ENCODE measurements around the gene CNTN4. TPM values are rescaled to one million over a fixed set of nuclear protein-coding genes. Genes with fewer than 3 reads are reported as not detected.

CNTN4 gene
- total RNA-seq, 3 donors from 2014 or later = not detected

DNA sequence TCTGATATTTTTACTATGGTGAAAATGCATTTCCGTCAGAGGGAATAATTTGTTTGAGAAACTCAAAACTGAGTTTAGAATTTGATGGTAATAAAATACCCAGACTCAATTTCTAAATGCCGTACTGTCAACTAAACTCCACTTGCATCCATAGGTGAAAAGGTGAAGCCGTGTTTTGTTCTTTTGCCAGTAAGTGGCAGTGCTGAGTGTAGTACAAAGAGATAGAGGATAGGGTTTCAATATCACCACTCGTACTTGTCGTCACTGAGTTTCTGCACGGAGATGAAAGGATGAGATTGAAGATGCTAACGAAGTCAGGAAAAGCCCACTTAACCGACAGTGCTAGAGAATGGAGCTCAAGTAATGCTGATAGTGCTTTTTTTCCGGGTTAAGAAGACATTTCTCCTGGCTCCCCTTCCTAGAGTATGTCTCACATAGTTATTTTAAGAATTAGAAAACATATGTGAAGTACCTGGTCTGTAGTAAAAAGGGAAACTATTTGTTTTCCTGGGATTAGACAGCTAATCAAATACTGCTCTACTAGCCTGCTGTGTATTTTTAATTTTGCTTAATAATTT lies 666.4 kb downstream of the CNTN4 start:
- no peaks in the 10 kb centered on the region for H3K9me3 Mint-ChIP-seq
- no peak for DNase-seq
- no peaks in the 10 kb centered on the region for H3K4me1 Mint-ChIP-seq (ENCODE audit: low read depth)
- no peak for ATAC-seq
- H3K36me3 Mint-ChIP-seq (ENCODE audit: insufficient read depth) = no peaks in the 10 kb centered on the region
- no peak overlapping the region for H3K4me3 Mint-ChIP-seq
- H3K27me3 Mint-ChIP-seq (ENCODE audit: low read depth) = no peaks in the 10 kb centered on the region

GRCh38 chr3:2770451-2770850 lies 671.8 kb downstream of the CNTN4 start:
- no peaks in the 10 kb centered on the region for H3K4me1 Mint-ChIP-seq (ENCODE audit: low read depth)
- no peaks in the 10 kb centered on the region for H3K27me3 Mint-ChIP-seq (ENCODE audit: low read depth)
- no peak overlapping the region for H3K4me3 Mint-ChIP-seq
- no peak for DNase-seq
- ATAC-seq = no peak
- no peaks in the 10 kb centered on the region for H3K36me3 Mint-ChIP-seq (ENCODE audit: insufficient read depth)
- no peaks in the 10 kb centered on the region for H3K9me3 Mint-ChIP-seq

DNA sequence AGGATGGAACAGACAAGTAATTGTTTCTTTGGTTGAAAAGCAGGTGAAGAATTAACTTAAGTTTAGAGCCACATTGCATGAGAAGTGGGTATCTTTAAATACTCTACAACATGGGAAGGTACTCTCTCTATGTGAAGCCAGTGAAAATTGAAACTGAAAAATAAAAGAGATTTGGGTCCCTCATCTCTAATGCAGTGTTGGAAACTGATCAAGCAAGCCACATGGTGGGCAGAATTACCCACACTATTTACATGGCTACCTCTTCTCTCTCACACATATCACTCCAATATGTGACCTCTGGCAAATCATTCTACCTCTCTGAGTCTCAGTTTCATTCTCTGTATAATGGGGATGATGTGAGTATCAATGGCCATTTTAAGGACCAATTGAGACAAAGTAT lies 672.5 kb downstream of the CNTN4 start:
- ATAC-seq (no peak), DNase-seq (no peak)
- Mint-ChIP-seq H3K36me3 (ENCODE audit: insufficient read depth) (no peaks in the 10 kb centered on the region), H3K27me3 (ENCODE audit: low read depth) (no peaks in the 10 kb centered on the region), H3K4me3 (no peak overlapping the region), H3K9me3 (no peaks in the 10 kb centered on the region), H3K4me1 (ENCODE audit: low read depth) (no peaks in the 10 kb centered on the region)

DNA sequence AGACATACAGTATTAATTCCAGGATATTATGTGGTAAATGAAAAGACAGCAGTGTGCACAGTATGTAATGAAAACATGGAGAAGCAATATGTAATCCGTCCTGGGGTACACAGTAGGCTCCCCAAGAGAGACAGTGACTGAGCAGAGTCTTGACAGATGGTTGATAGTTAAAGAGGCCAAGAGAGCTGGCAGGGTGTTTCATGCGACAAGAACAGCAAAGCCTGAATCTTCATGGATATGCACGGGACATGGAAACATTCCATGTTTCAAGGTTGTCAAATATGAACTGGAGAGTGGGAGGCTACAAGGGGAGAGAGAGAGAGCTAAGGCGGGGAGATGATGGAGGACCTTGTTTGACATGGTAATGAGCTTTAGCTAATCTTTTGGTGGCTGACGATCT lies 673.1 kb downstream of the CNTN4 start:
- no peak for ATAC-seq
- H3K4me3 Mint-ChIP-seq = no peak overlapping the region

GRCh38 chr3:2772803-2773202 lies 674.1 kb downstream of the CNTN4 start:
- no peak overlapping the region for H3K4me3 Mint-ChIP-seq
- no peak for DNase-seq
- no peaks in the 10 kb centered on the region for H3K9me3 Mint-ChIP-seq
- no peaks in the 10 kb centered on the region for H3K27me3 Mint-ChIP-seq (ENCODE audit: low read depth)
- no peaks in the 10 kb centered on the region for H3K36me3 Mint-ChIP-seq (ENCODE audit: insufficient read depth)
- H3K4me1 Mint-ChIP-seq (ENCODE audit: low read depth) = no peaks in the 10 kb centered on the region
- no peak for ATAC-seq

More for the DNA sequence above, 673.1 kb downstream of the CNTN4 start:
- no peak for DNase-seq
- H3K36me3 Mint-ChIP-seq (ENCODE audit: insufficient read depth) = no peaks in the 10 kb centered on the region
- H3K4me1 Mint-ChIP-seq (ENCODE audit: low read depth) = no peaks in the 10 kb centered on the region
- no peaks in the 10 kb centered on the region for H3K9me3 Mint-ChIP-seq
- no peaks in the 10 kb centered on the region for H3K27me3 Mint-ChIP-seq (ENCODE audit: low read depth)

GRCh38 chr3:2774481-2775249 lies 676.0 kb downstream of the CNTN4 start:
- Mint-ChIP-seq H3K9me3 (no peaks in the 10 kb centered on the region), H3K36me3 (ENCODE audit: insufficient read depth) (no peaks in the 10 kb centered on the region), H3K27me3 (ENCODE audit: low read depth) (no peaks in the 10 kb centered on the region), H3K4me1 (ENCODE audit: low read depth) (no peaks in the 10 kb centered on the region), H3K4me3 (no peak overlapping the region)
- no peak for DNase-seq
- ATAC-seq = no peak

DNA sequence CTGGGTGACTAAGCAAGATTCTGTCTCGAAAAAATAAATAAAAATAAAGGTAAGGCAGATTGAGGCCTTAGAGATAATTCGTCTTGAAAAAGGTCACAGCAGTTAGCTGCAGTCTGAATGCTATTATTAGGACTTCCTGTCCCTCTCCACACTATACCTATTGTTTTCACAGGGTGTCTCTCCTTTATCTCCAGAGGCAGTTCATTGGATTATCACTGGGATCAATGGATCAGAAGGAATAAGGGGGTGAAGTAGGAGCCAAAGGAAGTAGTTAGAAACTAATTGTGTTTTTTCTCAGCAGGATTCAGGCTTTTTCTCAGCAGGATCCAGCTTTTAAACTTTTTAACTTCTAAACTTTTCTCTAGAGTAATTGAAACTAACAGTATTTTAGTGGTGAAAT lies 684.6 kb downstream of the CNTN4 start:
- Mint-ChIP-seq H3K4me3 (no peak overlapping the region), H3K36me3 (ENCODE audit: insufficient read depth) (no peaks in the 10 kb centered on the region), H3K4me1 (ENCODE audit: low read depth) (no peaks in the 10 kb centered on the region), H3K9me3 (no peaks in the 10 kb centered on the region), H3K27me3 (ENCODE audit: low read depth) (peaks cover 5% of the 10 kb centered on the region)
- no peak for ATAC-seq
- DNase-seq = no peak

DNA sequence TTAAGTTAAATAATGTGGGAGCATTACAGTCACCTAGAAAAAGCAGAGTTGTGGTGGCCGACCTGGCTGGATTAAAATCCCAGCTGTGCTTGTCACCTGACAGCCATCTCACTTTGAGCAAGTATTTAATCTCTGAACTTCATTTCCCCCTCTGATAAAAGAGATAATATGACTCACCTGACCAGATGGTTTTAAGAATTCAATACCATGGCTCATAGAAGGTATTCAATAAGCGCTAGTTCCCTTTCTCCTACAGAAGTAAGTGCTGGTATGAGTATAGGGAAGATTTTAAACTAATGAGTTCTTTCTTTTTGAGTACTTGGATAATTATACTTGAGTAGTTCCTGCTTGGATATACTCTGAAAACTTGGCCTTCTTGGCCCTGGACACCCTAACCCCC lies 686.0 kb downstream of the CNTN4 start:
- DNase-seq (no peak), ATAC-seq (no peak)
- Mint-ChIP-seq H3K9me3 (no peaks in the 10 kb centered on the region), H3K4me3 (no peak overlapping the region), H3K4me1 (ENCODE audit: low read depth) (no peaks in the 10 kb centered on the region), H3K27me3 (ENCODE audit: low read depth) (peaks cover 5% of the 10 kb centered on the region), H3K36me3 (ENCODE audit: insufficient read depth) (no peaks in the 10 kb centered on the region)

GRCh38 chr3:2790266-2790815 lies 691.7 kb downstream of the CNTN4 start:
- H3K36me3 Mint-ChIP-seq (ENCODE audit: insufficient read depth) = no peaks in the 10 kb centered on the region
- H3K9me3 Mint-ChIP-seq = no peaks in the 10 kb centered on the region
- H3K27me3 Mint-ChIP-seq (ENCODE audit: low read depth) = peaks cover 5% of the 10 kb centered on the region
- H3K4me1 Mint-ChIP-seq (ENCODE audit: low read depth) = no peaks in the 10 kb centered on the region
- DNase-seq (no peak), ATAC-seq (no peak)
- no peak overlapping the region for H3K4me3 Mint-ChIP-seq

GRCh38 chr3:2792432-2792831 lies 693.8 kb downstream of the CNTN4 start:
- ATAC-seq (no peak), DNase-seq (no peak)
- Mint-ChIP-seq H3K27me3 (ENCODE audit: low read depth) (no peaks in the 10 kb centered on the region), H3K4me3 (no peak overlapping the region), H3K4me1 (ENCODE audit: low read depth) (no peaks in the 10 kb centered on the region), H3K36me3 (ENCODE audit: insufficient read depth) (no peaks in the 10 kb centered on the region), H3K9me3 (no peaks in the 10 kb centered on the region)

GRCh38 chr3:2793987-2794386 lies 695.3 kb downstream of the CNTN4 start:
- Mint-ChIP-seq H3K4me3 (no peak overlapping the region), H3K36me3 (ENCODE audit: insufficient read depth) (no peaks in the 10 kb centered on the region), H3K4me1 (ENCODE audit: low read depth) (no peaks in the 10 kb centered on the region)

GRCh38 chr3:2802429-2802828 lies 703.8 kb downstream of the CNTN4 start:
- H3K9me3 Mint-ChIP-seq = no peaks in the 10 kb centered on the region
- H3K4me3 Mint-ChIP-seq = no peak overlapping the region
- peaks cover 14% of the 10 kb centered on the region for H3K27me3 Mint-ChIP-seq (ENCODE audit: low read depth)
- DNase-seq (no peak), ATAC-seq (no peak)
- H3K36me3 Mint-ChIP-seq (ENCODE audit: insufficient read depth) = no peaks in the 10 kb centered on the region
- no peaks in the 10 kb centered on the region for H3K4me1 Mint-ChIP-seq (ENCODE audit: low read depth)

More at GRCh38 chr3:2793987-2794386, 695.3 kb downstream of the CNTN4 start:
- Mint-ChIP-seq H3K9me3 (no peaks in the 10 kb centered on the region), H3K27me3 (ENCODE audit: low read depth) (no peaks in the 10 kb centered on the region)
- DNase-seq = no peak
- ATAC-seq = no peak

GRCh38 chr3:2807514-2807913 lies 708.8 kb downstream of the CNTN4 start:
- ATAC-seq = no peak

DNA sequence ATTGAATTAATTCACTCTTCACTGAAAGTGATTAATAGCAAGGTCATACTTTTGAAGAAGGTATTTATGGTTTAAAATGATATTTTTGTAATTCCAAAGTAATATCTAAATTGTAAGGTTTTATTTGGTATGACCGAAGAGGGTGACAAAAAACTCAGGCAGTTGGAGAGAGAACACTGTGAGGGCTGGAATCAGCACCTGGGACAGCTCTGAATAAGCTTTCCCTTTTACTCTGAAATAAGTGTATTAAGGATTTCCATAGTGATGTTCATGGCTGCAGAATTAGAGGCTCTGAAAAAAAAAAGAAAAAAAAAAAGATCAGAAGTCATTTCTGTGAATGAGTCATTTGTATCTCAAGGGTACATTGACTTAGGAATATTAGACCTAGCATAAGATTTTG lies 712.1 kb downstream of the CNTN4 start:
- DNase-seq (no peak), ATAC-seq (no peak)
- H3K36me3 Mint-ChIP-seq (ENCODE audit: insufficient read depth) = no peaks in the 10 kb centered on the region
- H3K4me3 Mint-ChIP-seq = no peak overlapping the region
- peaks cover 10% of the 10 kb centered on the region for H3K27me3 Mint-ChIP-seq (ENCODE audit: low read depth)
- H3K9me3 Mint-ChIP-seq = no peaks in the 10 kb centered on the region
- no peaks in the 10 kb centered on the region for H3K4me1 Mint-ChIP-seq (ENCODE audit: low read depth)

More at GRCh38 chr3:2807514-2807913, 708.8 kb downstream of the CNTN4 start:
- no peaks in the 10 kb centered on the region for H3K36me3 Mint-ChIP-seq (ENCODE audit: insufficient read depth)
- H3K9me3 Mint-ChIP-seq = no peaks in the 10 kb centered on the region
- H3K4me3 Mint-ChIP-seq = no peak overlapping the region
- no peaks in the 10 kb centered on the region for H3K4me1 Mint-ChIP-seq (ENCODE audit: low read depth)
- DNase-seq = no peak
- peaks cover 19% of the 10 kb centered on the region for H3K27me3 Mint-ChIP-seq (ENCODE audit: low read depth)

DNA sequence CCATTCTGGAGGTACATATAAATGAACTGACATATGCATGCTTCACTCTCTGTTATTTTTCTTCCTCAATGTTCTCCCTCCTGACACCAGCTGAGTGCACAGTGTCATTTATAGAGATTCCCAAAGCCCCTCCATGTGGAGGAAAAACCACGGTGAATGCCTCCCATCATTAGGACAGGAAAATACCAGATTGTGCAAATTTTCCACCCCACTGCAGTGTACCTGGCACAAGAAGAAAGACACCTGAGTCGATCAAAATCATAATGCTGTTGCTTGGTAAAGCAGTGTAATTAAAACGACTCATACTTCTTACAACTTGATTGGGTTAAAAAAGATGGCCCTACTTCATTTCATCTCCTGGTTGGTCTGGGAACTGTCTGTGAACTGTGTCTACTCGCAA lies 720.9 kb downstream of the CNTN4 start:
- H3K27me3 Mint-ChIP-seq (ENCODE audit: low read depth) = peaks cover 2% of the 10 kb centered on the region
- H3K36me3 Mint-ChIP-seq (ENCODE audit: insufficient read depth) = no peaks in the 10 kb centered on the region
- no peaks in the 10 kb centered on the region for H3K4me1 Mint-ChIP-seq (ENCODE audit: low read depth)
- H3K9me3 Mint-ChIP-seq = no peaks in the 10 kb centered on the region
- no peak overlapping the region for H3K4me3 Mint-ChIP-seq
- DNase-seq (no peak), ATAC-seq (no peak)

All from activated T-cell treated with anti-CD3 and anti-CD28 coated beads, Interleukin-2, amount 50 U/mL, for 4 hours (primary cell).